ENCODE measurements around the gene DENND11.

GRCh38 chr7:141710301-141710700, 8.3 kb upstream of the DENND11 start:
- TF ChIP-seq CTCF (IDR thresholded peaks at IDR 0.05) (no peak), POLR2AphosphoS5 (IDR thresholded peaks at IDR 0.05) (no peak), POLR2A (IDR thresholded peaks at IDR 0.05) (no peak)
